K562 (cell line): Measurements from ENCODE around the gene OXSR1. TPM values are rescaled to one million over a fixed set of nuclear protein-coding genes. Genes with fewer than 3 reads are reported as not detected.

Experiments
- ATAC-seq: fragments of 200-7000 bp; cut with Tn5 transposase; 3 replicates; pipeline ENCODE4 v1.9.1; 2020; ENCODE audit warnings: moderate library complexity
- BruUV-seq: library from RNA; stranded (reverse); fragments of 400-500 nt; replicated peaks from 2 replicates; lab custom pipeline; 2021; lab: Mats Ljungman, UMichigan
- CTCF ChIA-PET: fragments of 300-600 bp; formaldehyde crosslinking; extraction: SDS; loops from one replicate; lab custom pipeline; 2021; ENCODE audit warnings: low intra/inter-chr PET ratio; lab: Yijun Ruan, JAX
- POLR2A ChIA-PET: fragments of 300-600, 350-650 bp; sonication (Branson Sonifier 250); formaldehyde crosslinking; extraction: SDS; loops from one replicate; lab custom pipeline; 2021; ENCODE audit warnings: antibody characterized with exemption, inconsistent platforms; lab: Yijun Ruan, JAX
- DNase-seq, 4 experiments: peaks; one replicate each; pipeline versions ENCODE4 v3.0.0 to v3.0.0-alpha.2; 2011 to 2018; ENCODE audit warnings: low spot score in 3 of 4, mixed read lengths in 3 of 4; ENCODE audit errors: extremely low read depth in 1 of 4
- FAIRE-seq: peaks from 2 replicates; lab custom pipeline; 2011; peaks lifted over from hg19 to GRCh38; lab: Jason Lieb, UNC
- H2AFZ ChIP-seq: 2 replicates; pipeline ENCODE4 v1.6.0; 2011; ENCODE audit warnings: low read depth, low read length, control low read depth, inconsistent platforms
- H3K27ac ChIP-seq: fragments of 200-600 bp; 3 replicates; pipeline ENCODE4 v1.8.0; 2011; ENCODE audit warnings: low read depth, mild to moderate bottlenecking, control low read depth, inconsistent platforms, low read length, moderate library complexity, mixed read lengths; ENCODE audit errors: extremely low read depth
- H3K27me3 ChIP-seq, 2 experiments: fragments of 300-600 bp in 1 of 2; 2 replicates in 1 of 2; 3 replicates in 1 of 2; pipeline versions ENCODE4 v1.6.0 to v1.8.0; 2011; ENCODE audit warnings: inconsistent platforms in 2 of 2, low read length in 2 of 2, mild to moderate bottlenecking in 1 of 2, mixed read lengths in 1 of 2, moderate library complexity in 1 of 2; ENCODE audit not compliant: control insufficient read depth in 2 of 2, insufficient read depth in 2 of 2
- H3K36me3 ChIP-seq: fragments of 300-600 bp; 3 replicates; pipeline ENCODE4 v1.8.0; 2011; ENCODE audit warnings: mild to moderate bottlenecking, low read length, inconsistent platforms; ENCODE audit not compliant: control insufficient read depth, insufficient read depth
- H3K4me1 ChIP-seq, 2 experiments: fragments of 200-600 bp in 1 of 2; replicated peaks in 1 of 2; 2 replicates in 1 of 2; 3 replicates in 1 of 2; pipeline versions ENCODE4 v1.5.1 to v1.8.0; 2011; ENCODE audit warnings: inconsistent platforms in 2 of 2, low read length in 2 of 2, mild to moderate bottlenecking in 1 of 2, mixed read lengths in 1 of 2, moderate library complexity in 1 of 2; ENCODE audit not compliant: control insufficient read depth in 2 of 2, insufficient read depth in 2 of 2
- H3K4me2 ChIP-seq: 2 replicates; pipeline ENCODE4 v1.6.1; 2011; ENCODE audit warnings: low read length, control low read depth, inconsistent platforms, mixed read lengths; ENCODE audit not compliant: insufficient read depth
- H3K4me3 ChIP-seq: fragments of 200-600 bp; sonication (generic), shearing (Covaris generic); 2 replicates; pipeline ENCODE4 v1.5.1; 2016; ENCODE audit warnings: control low read depth, inconsistent platforms
- H3K79me2 ChIP-seq: fragments of 200-600 bp; 3 replicates; pipeline ENCODE4 v1.8.0; 2011; ENCODE audit warnings: low read length, inconsistent platforms; ENCODE audit not compliant: control insufficient read depth, insufficient read depth
- H3K9ac ChIP-seq, 2 experiments: 2 replicates each; pipeline versions ENCODE4 v1.6.0 to v1.6.1; 2011; ENCODE audit warnings: low read depth in 2 of 2, low read length in 2 of 2, control low read depth in 1 of 2, inconsistent platforms in 1 of 2, mild to moderate bottlenecking in 1 of 2, mixed read lengths in 1 of 2; ENCODE audit not compliant: insufficient read depth in 1 of 2
- H3K9me1 ChIP-seq: one replicate; pipeline ENCODE4 v1.6.0; 2011; ENCODE audit warnings: inconsistent platforms, mild to moderate bottlenecking, low read length, moderate library complexity; ENCODE audit not compliant: control insufficient read depth, insufficient read depth
- H3K9me3 ChIP-seq: replicated peaks from 2 replicates; pipeline ENCODE4 v1.5.1; 2011; ENCODE audit warnings: low read depth, low read length, inconsistent platforms; ENCODE audit not compliant: control insufficient read depth, insufficient read depth
- H4K20me1 ChIP-seq: replicated peaks from 2 replicates; pipeline ENCODE4 v1.6.1; 2011; ENCODE audit warnings: low read length, inconsistent platforms, mixed read lengths; ENCODE audit not compliant: control insufficient read depth, insufficient read depth
- CEBPG ChIP-seq, 3 experiments: fragments of 200-800 bp in 1 of 3; sonication (Bioruptor generic) in 1 of 3; sonication (generic) in 1 of 3; formaldehyde crosslinking in 1 of 3; IDR thresholded peaks in 2 of 3; conservative IDR thresholded peaks in 1 of 3; 2 replicates each; pipeline versions ENCODE4 v1.6.1 to v1.8.0; 2016 to 2022; ENCODE audit warnings: missing compliant biosample characterization in 2 of 3, missing genetic modification characterization in 2 of 3, mild to moderate bottlenecking in 1 of 3, missing genetic modification reagents in 1 of 3
- CTCF ChIP-seq, 3 experiments: IDR thresholded peaks in 2 of 3; conservative IDR thresholded peaks in 1 of 3; 2 replicates each; pipeline ENCODE4 v1.5.1; 2011 to 2012; ENCODE audit warnings: low read length in 3 of 3, mild to moderate bottlenecking in 3 of 3, control low read depth in 2 of 3, improper control_type of control experiment in 1 of 3, inconsistent platforms in 1 of 3, low read depth in 1 of 3, mixed read lengths in 1 of 3, moderate library complexity in 1 of 3; ENCODE audit not compliant: insufficient read depth in 2 of 3
- EGR1 ChIP-seq: fragments of 450-650 bp; conservative IDR thresholded peaks from 2 replicates; pipeline ENCODE4 v1.6.1; 2017; ENCODE audit warnings: mild to moderate bottlenecking
- GTF2E2 ChIP-seq: fragments of 200-800 bp; sonication (Bioruptor generic); IDR thresholded peaks from 2 replicates; pipeline ENCODE4 v1.6.1; 2016; ENCODE audit warnings: missing genetic modification characterization, missing compliant biosample characterization
- MAFK ChIP-seq: IDR thresholded peaks from 2 replicates; pipeline ENCODE4 v1.6.1; 2011; ENCODE audit warnings: low read length, improper control_type of control experiment
- MEIS2 ChIP-seq: fragments of 450-650 bp; IDR thresholded peaks from 2 replicates; pipeline ENCODE4 v1.6.1; 2014; ENCODE audit warnings: mild to moderate bottlenecking; ENCODE audit not compliant: partially characterized antibody
- POLR3A ChIP-seq: IDR thresholded peaks from 2 replicates; pipeline ENCODE4 v1.6.1; 2011; ENCODE audit warnings: borderline replicate concordance, mild to moderate bottlenecking, moderate library complexity; ENCODE audit not compliant: insufficient read length, insufficient read depth; ENCODE audit errors: extremely low read depth
- SAFB ChIP-seq: fragments of 200-400 bp; formaldehyde crosslinking; IDR thresholded peaks from 2 replicates; pipeline ENCODE4 v1.6.1; 2017; ENCODE audit warnings: low read depth, low read length, borderline replicate concordance
- SMC3 ChIP-seq: conservative IDR thresholded peaks from 2 replicates; pipeline ENCODE4 v1.6.1; 2011; ENCODE audit warnings: low read depth, low read length, improper control_type of control experiment; ENCODE audit not compliant: insufficient read depth
- TEAD1 ChIP-seq, 2 experiments: fragments of 450-650 bp in 1 of 2; sonication (generic) in 1 of 2; formaldehyde crosslinking; IDR thresholded peaks; 2 replicates each; pipeline versions ENCODE4 v1.4.0 to v1.8.0; 2020 to 2022; ENCODE audit warnings: mild to moderate bottlenecking in 2 of 2, missing genetic modification reagents in 1 of 2
- ZNF124 ChIP-seq: sonication (generic); formaldehyde crosslinking; IDR thresholded peaks from 2 replicates; pipeline ENCODE4 v1.8.1; 2022; ENCODE audit warnings: missing genetic modification reagents
- ZNF165 ChIP-seq: fragments of 250-450 bp; sonication (Bioruptor Pico); IDR thresholded peaks from 2 replicates; pipeline ENCODE4 v1.4.0; 2020; ENCODE audit warnings: borderline replicate concordance
- ZNF217 ChIP-seq: sonication (generic); formaldehyde crosslinking; IDR thresholded peaks from 2 replicates; pipeline ENCODE4 v1.8.0; 2022; ENCODE audit warnings: mild to moderate bottlenecking, missing genetic modification reagents
- WGBS: fragments of 100-300 bp; shearing (Covaris generic); methylation state at CpG from one replicate; pipeline ENCODE4 v1.1.6; 2016; ENCODE audit warnings: low coverage, mixed read lengths; ENCODE audit not compliant: insufficient coverage; ENCODE audit errors: missing lambda C conversion rate; 5-methylcytosine and 5-hydroxymethylcytosine counted together
- in situ Hi-C: fragments of 300-500 bp; cut with MboI; formaldehyde crosslinking; loops from 4 replicates; pipeline ENCODE4 v1.15.0; 2018; ENCODE audit warnings: inconsistent platforms, mixed read lengths
- intact Hi-C: fragments of 100-400 bp; cut with micrococcal nuclease; formaldehyde crosslinking; loops from 2 replicates; pipeline ENCODE4 v1.14.2; 2022
- polyA plus RNA-seq, 8 experiments: library from polyadenylated mRNA; depleted of rRNA in 4 of 8; stranded (reverse) in 5 of 8; unstranded in 3 of 8; fragments of >200 nt; fragmentation: Nextera tagmentation in 2 of 8; fragmentation: Illumina TruSeq in 1 of 8; extraction: Ambion mirVana in 2 of 8; extraction: Trizol in 1 of 8; gene quantifications; 2 replicates each; pipeline versions ENCODE4 v1.2.1 to v1.2.3, GENCODE V29; 2011 to 2014; ENCODE audit warnings: inconsistent platforms in 1 of 8, missing spikeins in 1 of 8
- total RNA-seq, 7 experiments: library from RNA; depleted of rRNA in 6 of 7; stranded (reverse); fragments of >200 nt in 6 of 7; fragmentation: Illumina TruSeq in 2 of 7; extraction: Trizol in 2 of 7; gene quantifications; 2 replicates each; pipeline versions ENCODE4 v1.2.1 to v1.2.3, GENCODE V29; 2011 to 2021; ENCODE audit warnings: low replicate concordance in 1 of 7
- TF ChIP-seq, protein P1 (sequence below): fragments of 450-650 bp; IDR thresholded peaks from 2 replicates; pipeline ENCODE4 v1.6.1; 2017; ENCODE audit warnings: antibody characterized with exemption
- TF ChIP-seq, protein P2 (sequence below): fragments of 250-450 bp; sonication (Bioruptor Pico); IDR thresholded peaks from 2 replicates; pipeline ENCODE4 v1.4.0; 2020; ENCODE audit warnings: mild to moderate bottlenecking, moderate library complexity

The OXSR1 gene
- total and polyA plus RNA-seq, 9 of the 15 experiments (the other 6 are each of a cell fraction or from before 2014, with no cell fraction given) = 15.7 to 87.6 (median 48.7) TPM

DNA sequence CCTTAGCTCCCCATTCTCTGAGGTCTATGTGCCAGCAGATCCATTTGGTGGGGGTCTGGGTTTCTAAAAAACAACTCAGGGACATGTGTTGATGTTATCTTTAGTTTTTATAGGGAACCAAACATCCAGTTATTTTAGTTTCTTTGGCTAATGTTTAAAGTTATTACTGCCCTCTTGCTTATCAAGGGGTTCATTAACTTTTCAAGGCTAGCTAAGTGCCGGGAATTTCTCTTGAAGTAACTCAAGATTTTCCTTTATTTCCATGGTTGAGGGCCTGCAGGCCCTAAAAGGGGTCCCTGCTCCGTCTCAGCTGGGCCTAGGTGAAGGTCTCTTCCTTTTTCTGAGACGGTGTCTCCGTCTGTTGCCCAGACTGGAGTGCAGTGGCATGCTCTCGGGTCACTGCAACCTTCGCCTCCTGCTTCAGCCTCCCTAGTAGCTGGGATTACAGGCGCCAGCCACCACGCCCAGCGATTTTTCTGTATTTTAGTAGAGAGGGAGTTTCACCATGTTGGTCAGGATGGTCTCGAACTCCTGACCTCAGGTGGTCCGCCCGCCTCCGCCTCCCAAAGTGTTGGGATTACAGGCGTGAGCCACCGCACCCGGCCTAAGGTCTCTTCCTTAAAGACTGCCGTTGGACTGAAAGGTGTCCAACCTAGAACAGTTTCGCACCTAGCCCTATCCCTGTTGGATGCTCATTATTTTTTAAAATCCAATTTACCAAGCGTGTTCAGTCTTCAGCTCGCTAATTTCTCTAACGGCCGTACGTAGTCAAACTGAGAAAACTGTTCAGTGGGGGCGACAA lies 1.3 kb upstream of the OXSR1 start (continued):
- TF ChIP-seq TEAD1 (CRISPR knock-in tag; IDR thresholded peaks at IDR 0.05) = 0 out of 4 replicates have a peak, but pooled peaks of 1 of the 2 experiments have one; percentile 44
- TF ChIP-seq ZNF124 = no peak
- TF ChIP-seq ZNF165 = no peak
- TF ChIP-seq CEBPG (CRISPR knock-in tag; IDR thresholded peaks at IDR 0.05) = no peak
- no peak for TF ChIP-seq CEBPG (tag; conservative IDR thresholded peaks at IDR 0.05 in 1 of 2, IDR thresholded peaks at IDR 0.05 in 1 of 2)
- no peak for TF ChIP-seq SMC3
- TF ChIP-seq MAFK = no peak

GRCh38 chr3:38164643-38164951 lies 740 bp upstream of the OXSR1 start:
- DNase-seq (no peak), FAIRE-seq (no peak), ATAC-seq (no peak)
- BruUV-seq = TSS peak; percentile 96
- Histone ChIP-seq H3K4me1 (peaks cover 22 to 35% of the 10 kb centered on the region in 2 experiments), H3K36me3 (peaks cover 16% of the 10 kb centered on the region), H3K9me3 (no peaks in the 10 kb centered on the region), H4K20me1 (peaks cover 7% of the 10 kb centered on the region), H3K4me3 (peak overlapping the region; percentile 91), H3K9ac (peak overlapping the region; percentile 89 to 91), H3K27ac (peak overlapping the region; percentile 98), H3K27me3 (no peaks in the 10 kb centered on the region), H3K79me2 (peaks cover 43% of the 10 kb centered on the region), H2AFZ (peak overlapping the region; percentile 98), H3K4me2 (peak overlapping the region; percentile 89), H3K9me1 (no peaks in the 10 kb centered on the region)
- POLR2A ChIA-PET = interaction anchor here (0.6 to 5.4 kb wide), 21 partner anchors 8 to 460 kb away, joined by 3 to 55 read pairs (median 4); partner anchors contain the start of genes ACAA1 and MYD88
- in situ Hi-C loops = no loop called here
- CTCF ChIA-PET = no interaction called here
- intact Hi-C loops = no loop called here
- under 1% methylated on average over 17 of the region's 17 CpGs for WGBS
- TF ChIP-seq SAFB (no peak), MEIS2 (no peak), EGR1 (no peak), ZNF217 (CRISPR knock-in tag) (no peak), CTCF (IDR thresholded peaks at IDR 0.05 in 2 of 3, conservative IDR thresholded peaks at IDR 0.05 in 1 of 3; ENCODE audit: insufficient read depth in 2 of 3, low read depth in 1 of 3, low read length in 3 of 3) (no peak), POLR3A (no peak), GTF2E2 (tag) (peak; percentile 3; the same call in 1 of the 2 replicates)
- TF ChIP-seq, protein P1, sequence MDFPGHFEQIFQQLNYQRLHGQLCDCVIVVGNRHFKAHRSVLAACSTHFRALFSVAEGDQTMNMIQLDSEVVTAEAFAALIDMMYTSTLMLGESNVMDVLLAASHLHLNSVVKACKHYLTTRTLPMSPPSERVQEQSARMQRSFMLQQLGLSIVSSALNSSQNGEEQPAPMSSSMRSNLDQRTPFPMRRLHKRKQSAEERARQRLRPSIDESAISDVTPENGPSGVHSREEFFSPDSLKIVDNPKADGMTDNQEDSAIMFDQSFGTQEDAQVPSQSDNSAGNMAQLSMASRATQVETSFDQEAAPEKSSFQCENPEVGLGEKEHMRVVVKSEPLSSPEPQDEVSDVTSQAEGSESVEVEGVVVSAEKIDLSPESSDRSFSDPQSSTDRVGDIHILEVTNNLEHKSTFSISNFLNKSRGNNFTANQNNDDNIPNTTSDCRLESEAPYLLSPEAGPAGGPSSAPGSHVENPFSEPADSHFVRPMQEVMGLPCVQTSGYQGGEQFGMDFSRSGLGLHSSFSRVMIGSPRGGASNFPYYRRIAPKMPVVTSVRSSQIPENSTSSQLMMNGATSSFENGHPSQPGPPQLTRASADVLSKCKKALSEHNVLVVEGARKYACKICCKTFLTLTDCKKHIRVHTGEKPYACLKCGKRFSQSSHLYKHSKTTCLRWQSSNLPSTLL = no peak
- TF ChIP-seq, protein P2, sequence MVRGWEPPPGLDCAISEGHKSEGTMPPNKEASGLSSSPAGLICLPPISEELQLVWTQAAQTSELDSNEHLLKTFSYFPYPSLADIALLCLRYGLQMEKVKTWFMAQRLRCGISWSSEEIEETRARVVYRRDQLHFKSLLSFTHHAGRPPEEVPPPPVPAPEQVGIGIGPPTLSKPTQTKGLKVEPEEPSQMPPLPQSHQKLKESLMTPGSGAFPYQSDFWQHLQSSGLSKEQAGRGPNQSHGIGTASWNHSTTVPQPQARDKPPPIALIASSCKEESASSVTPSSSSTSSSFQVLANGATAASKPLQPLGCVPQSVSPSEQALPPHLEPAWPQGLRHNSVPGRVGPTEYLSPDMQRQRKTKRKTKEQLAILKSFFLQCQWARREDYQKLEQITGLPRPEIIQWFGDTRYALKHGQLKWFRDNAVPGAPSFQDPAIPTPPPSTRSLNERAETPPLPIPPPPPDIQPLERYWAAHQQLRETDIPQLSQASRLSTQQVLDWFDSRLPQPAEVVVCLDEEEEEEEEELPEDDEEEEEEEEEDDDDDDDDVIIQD (CRISPR knock-in tag) = no peak
